GM19452 (cell line): ENCODE measurements around the gene ZCCHC24.

Experiments used
- ATAC-seq: cut with Tn5 transposase; IDR thresholded peaks from one replicate; pipeline ENCODE4 v1.9.1; 2021; ENCODE audit not compliant: unreplicated experiment

Gene ZCCHC24

GRCh38 chr10:79372871-79373270 lies 72.6 kb downstream of the ZCCHC24 start:
- ATAC-seq: no peak

DNA sequence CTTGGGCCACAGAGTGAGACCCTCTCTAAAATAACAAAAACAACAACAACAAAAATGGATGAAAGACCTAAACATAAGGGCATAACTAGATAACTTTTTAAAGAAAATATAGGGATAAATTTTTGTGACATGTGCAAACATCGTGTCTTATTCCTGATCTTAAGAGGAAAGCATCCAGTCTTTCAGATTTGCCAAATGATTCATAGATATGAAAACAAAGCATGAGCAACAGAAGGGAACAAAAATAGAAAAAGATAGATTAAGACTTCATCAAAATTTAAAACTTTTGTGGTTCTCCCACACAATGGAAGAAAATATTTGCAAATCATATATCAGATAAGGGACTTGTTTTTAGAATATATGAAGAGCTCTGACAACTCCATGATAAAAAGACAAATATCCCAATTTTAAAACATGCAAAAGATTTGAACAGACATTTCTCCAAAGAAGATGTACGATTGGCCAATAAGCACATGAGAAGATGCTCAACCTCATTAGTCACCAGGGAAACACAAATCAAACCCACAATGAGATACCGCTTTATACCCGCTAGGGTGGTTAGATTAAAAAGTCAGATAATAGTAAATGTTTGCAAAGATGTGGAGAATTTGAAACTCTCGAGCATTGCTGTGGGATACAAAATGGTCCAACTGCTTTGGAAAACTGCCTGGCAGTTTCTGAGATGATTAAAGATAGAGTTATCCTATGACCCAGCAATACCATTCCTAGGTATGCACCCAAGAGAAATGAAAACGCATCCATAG lies 77.8 kb downstream of the ZCCHC24 start:
- ATAC-seq: no peak

DNA sequence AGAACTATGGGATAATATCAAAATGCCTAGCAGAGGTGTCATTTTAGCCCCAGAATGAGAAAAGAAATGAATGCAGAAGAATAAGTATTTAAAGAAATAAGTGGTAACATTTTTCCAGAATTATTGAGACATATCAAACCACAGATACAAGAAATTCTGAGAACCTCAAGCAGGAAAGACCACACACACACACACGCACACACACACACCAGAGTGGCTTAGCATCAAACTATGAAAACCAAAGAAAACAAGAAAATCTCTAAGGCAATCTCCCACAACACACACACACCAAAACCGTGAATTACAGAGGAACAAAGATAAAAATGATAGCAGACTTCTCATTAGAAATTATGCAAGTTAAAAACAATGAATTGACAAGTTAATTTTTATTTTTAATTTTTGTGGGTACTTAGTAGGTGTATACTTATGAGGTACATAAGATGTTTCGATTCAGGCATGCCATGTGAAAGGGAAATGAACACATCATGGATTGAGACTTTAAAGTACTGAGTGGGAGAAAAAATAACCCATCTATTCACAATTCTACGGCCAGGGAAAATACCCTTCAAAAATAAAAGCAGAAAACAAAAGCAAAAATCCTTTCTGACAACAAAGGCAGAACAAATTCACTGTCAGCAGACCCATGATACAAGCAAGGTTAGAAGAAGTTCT lies 83.6 kb downstream of the ZCCHC24 start:
- no peak for ATAC-seq

DNA sequence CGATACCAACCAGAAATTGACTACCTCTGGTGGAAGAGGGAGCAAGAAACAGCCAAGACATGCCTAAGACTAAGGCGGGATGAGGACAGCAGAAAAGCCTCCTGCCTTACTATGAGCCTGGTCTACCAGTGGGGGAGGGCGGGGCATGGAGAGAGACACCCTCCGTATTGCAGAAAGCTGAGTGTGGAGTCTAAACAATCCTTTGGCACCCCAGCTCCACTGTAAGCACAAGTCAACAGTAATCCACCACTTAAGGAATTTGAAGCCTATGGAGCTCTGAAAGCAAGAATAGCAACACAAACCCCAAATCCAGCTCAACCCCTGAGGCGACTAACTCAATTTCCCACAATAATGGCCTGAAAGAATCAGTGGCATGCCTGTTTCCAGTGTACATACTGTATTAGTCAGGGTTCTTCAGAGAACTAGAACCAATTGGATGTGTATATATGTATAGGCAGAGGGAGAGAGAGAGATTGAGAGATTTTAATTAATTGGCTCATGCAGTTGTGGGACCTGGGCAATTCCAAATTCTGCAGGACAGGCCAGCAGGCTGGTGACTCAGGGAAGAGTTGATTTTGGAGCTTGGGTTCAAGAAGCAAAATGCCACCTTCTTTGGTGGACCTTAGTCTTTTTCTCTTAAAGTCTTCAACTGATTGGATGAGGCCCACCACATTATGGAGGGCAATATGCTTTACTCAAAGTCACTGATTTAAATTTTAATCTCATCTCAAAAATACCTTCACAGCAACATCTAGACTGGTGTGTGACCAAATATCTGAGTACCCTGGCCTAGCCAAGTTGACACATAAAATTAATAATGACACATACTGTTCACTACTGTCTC lies 84.7 kb downstream of the ZCCHC24 start:
- ATAC-seq: no peak

GRCh38 chr10:79359816-79360498 lies 85.5 kb downstream of the ZCCHC24 start:
- no peak for ATAC-seq

- ATAC-seq: no peak
Measured at GRCh38 chr10:79358811-79359210, 86.6 kb downstream of the ZCCHC24 start.

DNA sequence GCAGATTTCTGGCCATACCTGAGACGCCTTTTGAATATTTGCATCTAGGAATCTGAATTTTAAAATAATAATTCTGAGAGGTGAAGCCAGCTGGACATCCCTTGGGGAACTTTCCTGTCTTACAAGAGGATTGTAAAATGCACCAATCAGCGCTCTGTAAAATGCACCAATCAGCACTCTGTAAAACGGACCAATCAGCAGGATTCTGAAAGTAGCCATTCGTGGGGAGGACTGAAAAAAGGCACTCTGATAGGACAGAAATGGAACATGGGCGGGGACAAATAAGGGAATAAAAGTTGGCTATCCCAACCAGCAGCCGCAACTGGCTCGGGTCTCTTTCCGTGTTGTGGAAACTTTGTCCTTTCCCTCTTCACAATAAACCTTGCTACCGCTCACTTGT lies 88.2 kb downstream of the ZCCHC24 start:
- no peak for ATAC-seq

DNA sequence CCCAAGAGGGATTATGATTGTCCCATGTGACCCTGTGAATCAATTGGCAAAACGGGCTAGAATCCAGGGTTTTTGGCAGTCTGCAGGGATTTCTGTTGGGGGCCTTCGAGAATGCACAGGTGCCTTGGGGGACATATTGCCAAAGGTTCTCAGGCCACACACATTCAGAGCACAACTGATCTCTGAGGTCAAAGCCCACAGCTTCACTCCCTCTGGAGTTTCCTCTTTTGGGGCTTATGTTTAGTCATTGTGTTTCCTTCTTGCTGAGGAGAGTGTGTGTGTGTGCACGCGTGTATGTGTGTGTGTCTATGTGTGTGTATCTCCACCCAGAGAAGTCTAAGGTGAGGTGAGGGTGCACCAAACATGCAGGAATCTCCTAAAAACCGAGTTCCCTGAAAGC lies 89.3 kb downstream of the ZCCHC24 start:
- no peak for ATAC-seq

DNA sequence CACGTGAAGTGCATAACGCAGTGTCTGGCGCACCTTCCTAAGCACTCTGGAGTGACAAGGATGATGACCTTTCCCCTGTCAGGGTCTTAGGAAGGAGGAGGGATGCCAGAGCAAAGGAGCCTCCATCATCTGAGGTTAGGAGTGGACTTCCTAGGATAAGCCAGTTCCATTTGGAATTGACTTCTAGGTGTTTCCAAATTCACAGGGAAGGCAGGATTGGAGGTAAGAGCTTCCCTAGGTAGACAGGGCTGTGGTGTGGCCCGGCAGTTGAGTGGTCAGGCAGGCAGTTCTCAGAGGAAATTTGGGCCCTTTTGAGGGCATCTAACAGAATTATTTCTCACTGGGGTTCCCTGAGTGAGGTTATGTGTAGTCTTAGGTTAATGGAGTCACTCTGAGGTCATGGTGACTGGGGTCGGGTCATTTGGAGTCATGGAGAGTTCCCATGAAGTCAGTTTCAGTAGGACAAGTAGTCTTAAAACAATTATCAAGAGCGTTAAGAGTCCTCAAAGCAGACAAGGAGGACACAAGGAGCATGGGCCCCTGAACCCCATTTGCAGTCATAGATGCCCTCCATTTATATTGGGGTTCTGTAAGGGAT lies 89.9 kb downstream of the ZCCHC24 start:
- ATAC-seq: no peak

- ATAC-seq: no peak
Measured at GRCh38 chr10:79354615-79355014, 90.8 kb downstream of the ZCCHC24 start.

- ATAC-seq: no peak
Measured at GRCh38 chr10:79354141-79354540, 91.3 kb downstream of the ZCCHC24 start.

DNA sequence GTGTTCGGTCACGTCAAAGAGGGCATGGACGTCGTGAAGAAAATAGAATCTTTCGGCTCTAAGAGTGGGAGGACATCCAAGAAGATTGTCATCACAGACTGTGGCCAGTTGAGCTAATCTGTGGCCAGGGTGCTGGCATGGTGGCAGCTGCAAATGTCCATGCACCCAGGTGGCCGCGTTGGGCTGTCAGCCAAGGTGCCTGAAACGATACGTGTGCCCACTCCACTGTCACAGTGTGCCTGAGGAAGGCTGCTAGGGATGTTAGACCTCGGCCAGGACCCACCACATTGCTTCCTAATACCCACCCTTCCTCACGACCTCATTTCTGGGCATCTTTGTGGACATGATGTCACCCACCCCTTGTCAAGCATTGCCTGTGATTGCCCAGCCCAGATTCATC lies 91.7 kb downstream of the ZCCHC24 start:
- no peak for ATAC-seq

DNA sequence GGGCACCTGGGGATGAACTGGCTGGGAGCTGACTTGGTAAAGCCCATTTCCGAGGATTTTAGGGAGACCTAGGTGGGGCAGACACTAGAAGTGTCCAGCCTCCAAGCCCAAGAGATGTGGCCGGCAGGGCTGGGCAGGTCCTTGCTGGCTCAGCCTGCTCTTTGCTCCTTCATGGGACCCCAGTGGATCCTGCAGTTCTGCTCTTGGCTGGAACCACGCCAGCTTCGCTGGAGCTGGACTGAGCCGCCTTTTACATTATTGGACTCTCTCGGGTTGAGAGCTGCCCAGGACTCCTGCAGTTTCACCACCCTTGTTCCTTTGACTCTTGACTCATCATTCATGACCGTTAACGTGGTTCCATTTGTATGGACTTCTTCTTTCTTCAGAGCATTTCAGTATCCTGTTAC lies 92.4 kb downstream of the ZCCHC24 start:
- no peak for ATAC-seq

DNA sequence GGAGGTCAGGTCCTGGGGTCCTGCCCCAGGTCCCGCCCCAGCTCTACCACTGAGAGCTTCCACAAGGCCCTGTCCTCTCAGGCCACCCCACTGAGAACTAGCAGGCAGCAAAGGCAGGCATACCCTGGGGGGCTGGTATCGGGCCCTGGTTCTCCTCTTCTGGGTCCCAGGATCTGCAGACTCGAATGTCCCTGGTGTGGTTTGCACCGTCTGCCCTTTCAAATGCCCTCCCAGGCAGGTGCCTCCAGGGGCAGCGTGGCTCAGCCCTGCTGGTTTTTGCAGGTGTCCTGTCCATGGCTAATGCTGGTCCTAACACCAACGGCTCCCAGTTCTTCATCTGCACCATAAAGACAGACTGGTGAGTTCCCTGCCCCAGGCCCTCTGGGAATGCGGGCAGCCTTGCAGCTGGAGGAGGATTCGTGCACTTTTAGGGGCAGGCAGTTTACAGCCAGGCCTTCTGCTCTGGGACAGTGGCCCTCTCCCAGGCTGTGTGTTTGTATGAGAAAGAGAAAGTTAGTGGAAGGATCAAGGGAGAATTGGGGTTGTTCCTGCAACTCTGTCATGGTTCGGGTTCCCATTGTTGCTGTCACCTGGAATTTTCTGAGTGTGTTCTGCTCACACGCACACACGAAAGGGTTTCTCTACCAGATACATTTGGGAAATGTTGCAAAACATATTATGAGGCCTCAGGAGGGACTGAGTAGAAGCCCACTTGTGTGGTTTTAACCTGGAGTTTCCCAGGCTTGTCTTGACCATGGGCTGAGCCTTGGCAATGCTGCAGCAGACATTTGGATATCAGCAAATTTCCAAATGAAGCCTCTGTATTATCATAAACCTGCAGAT lies 93.2 kb downstream of the ZCCHC24 start:
- ATAC-seq: no peak

DNA sequence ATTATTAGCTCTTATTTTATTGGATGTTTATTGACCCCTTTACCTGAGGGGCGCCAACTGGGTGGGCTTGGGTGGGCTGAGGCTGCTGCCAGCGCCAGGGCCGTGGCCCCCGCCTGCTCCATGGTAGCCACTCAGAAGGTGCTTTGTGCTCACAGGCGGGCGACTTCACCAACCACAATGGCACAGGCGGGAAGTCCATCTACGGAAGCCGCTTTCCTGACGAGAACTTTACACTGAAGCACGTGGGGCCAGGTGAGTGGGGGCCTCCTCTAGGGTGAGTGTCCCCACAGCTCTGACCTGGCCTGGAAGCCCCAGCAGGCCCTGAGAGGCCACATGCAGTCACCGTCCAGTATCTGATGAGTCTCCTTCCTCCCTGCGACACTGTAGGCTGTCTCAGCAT lies 94.1 kb downstream of the ZCCHC24 start:
- no peak for ATAC-seq

DNA sequence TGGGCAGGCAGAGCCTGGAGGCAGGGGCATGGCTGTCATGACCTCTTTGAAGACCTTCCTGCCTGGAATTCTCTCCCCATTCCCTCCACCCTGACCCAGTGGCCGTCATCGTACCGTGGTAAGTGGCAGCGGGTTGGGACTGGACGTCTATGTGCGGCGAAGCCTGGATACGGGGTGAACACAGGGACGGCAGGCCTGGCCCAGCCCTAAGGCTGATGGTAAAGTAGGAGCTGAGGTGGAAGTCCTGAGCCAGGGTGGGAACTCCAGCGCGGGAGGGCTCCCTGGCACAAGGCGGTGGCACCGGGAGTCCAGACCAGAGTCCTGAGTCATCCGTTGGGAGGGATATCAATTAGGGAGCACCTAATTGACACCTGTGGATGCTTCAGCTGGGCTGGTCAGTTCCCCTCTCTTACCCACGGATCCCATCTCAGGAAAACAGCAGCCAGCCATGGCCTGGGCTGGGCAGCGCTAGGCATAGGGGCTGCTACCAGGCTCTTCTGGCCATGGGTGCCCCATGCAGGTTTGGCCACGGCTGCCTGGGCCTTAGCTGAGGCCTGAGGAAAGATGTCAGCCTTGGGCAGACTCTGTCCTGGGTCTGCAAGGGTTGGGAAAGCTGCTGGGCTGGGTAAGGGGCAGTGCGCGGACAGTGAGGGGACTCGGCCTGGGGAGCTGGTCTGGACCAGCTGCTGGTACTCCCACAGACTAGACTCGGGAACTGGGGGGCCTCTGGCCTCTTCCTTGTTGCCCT lies 94.8 kb downstream of the ZCCHC24 start:
- no peak for ATAC-seq

- no peak for ATAC-seq
Measured at GRCh38 chr10:79349766-79350406, 95.5 kb downstream of the ZCCHC24 start.

- ATAC-seq: no peak
Measured at GRCh38 chr10:79349072-79349491, 96.3 kb downstream of the ZCCHC24 start.

GRCh38 chr10:79348640-79348988 lies 96.8 kb downstream of the ZCCHC24 start:
- ATAC-seq: no peak
